HG03060 (cell line): ENCODE data around the gene PIAS3.

ENCODE experiments used
- ATAC-seq: cut with Tn5 transposase; IDR thresholded peaks from one replicate; pipeline ENCODE4 v1.9.1; 2021; ENCODE audit warnings: low read depth, moderate number of reproducible peaks; ENCODE audit not compliant: unreplicated experiment

PIAS3 gene

GRCh38 chr1:145858901-145859490 lies at the start of gene PIAS3:
TSS of gene PIAS3 (minus strand) at chr1:145859081. CDS start at chr1:145858990, 91 bp downstream.
- peak; percentile 46 for ATAC-seq

- no peak for ATAC-seq
These were observed 49.8 kb upstream of the PIAS3 start for GRCh38 chr1:145908653-145909052.

- ATAC-seq = no peak
These were observed 48.3 kb upstream of the PIAS3 start for GRCh38 chr1:145906954-145907753.

GRCh38 chr1:145901312-145902021 lies 42.6 kb upstream of the PIAS3 start:
- ATAC-seq = no peak

- no peak for ATAC-seq
These were observed 39.9 kb upstream of the PIAS3 start for GRCh38 chr1:145898756-145899155.

- no peak for ATAC-seq
These were observed 39.1 kb upstream of the PIAS3 start for GRCh38 chr1:145897969-145898368.

- no peak for ATAC-seq
These were observed 36.6 kb upstream of the PIAS3 start for GRCh38 chr1:145895471-145895870.

- no peak for ATAC-seq
These were observed 34.6 kb upstream of the PIAS3 start for GRCh38 chr1:145893306-145894055.

GRCh38 chr1:145892486-145893087 lies 33.7 kb upstream of the PIAS3 start:
- ATAC-seq = no peak

- ATAC-seq = no peak
These were observed 33.0 kb upstream of the PIAS3 start for GRCh38 chr1:145891587-145892485.

- ATAC-seq = no peak
These were observed 32.3 kb upstream of the PIAS3 start for GRCh38 chr1:145891143-145891542.

GRCh38 chr1:145889722-145890121 lies 30.8 kb upstream of the PIAS3 start:
- ATAC-seq = no peak

GRCh38 chr1:145887631-145888030 lies 28.8 kb upstream of the PIAS3 start:
- no peak for ATAC-seq

GRCh38 chr1:145886816-145887215 lies 27.9 kb upstream of the PIAS3 start:
- no peak for ATAC-seq

- ATAC-seq = no peak
These were observed 27.5 kb upstream of the PIAS3 start for GRCh38 chr1:145886390-145886789.

GRCh38 chr1:145885738-145886287 lies 26.9 kb upstream of the PIAS3 start, which contains the start of gene ANKRD35:
TSS of gene ANKRD35 (minus strand) at chr1:145885866. CDS start at chr1:145885758, 108 bp downstream.
- peak; percentile 90 for ATAC-seq

GRCh38 chr1:145884675-145885074 lies 25.8 kb upstream of the PIAS3 start:
- ATAC-seq = no peak

- no peak for ATAC-seq
These were observed 20.9 kb upstream of the PIAS3 start for GRCh38 chr1:145879775-145880174.

GRCh38 chr1:145878724-145879123 lies 19.8 kb upstream of the PIAS3 start:
- no peak for ATAC-seq
